Karpas-422 (cell line): ENCODE measurements around the gene RNF217. TPM values are rescaled to one million over a fixed set of nuclear protein-coding genes. Genes with fewer than 3 reads are reported as not detected.

Source experiments
- DNase-seq: peaks from one replicate; pipeline ENCODE4 v3.0.0-alpha.2; 2015
- H2AFZ ChIP-seq: fragments of 200-600 bp; sonication (generic); 2 replicates; pipeline ENCODE4 v1.6.1; 2014; ENCODE audit warnings: antibody characterized with exemption, low read length, mixed read lengths
- H3K27ac ChIP-seq: fragments of 200-600 bp; sonication (generic); 2 replicates; pipeline ENCODE4 v1.5.1; 2014; ENCODE audit warnings: mild to moderate bottlenecking, low read length, moderate library complexity
- H3K27me3 ChIP-seq: fragments of 200-600 bp; sonication (generic); 2 replicates; pipeline ENCODE4 v1.6.1; 2014; ENCODE audit warnings: low read length, mixed read lengths
- H3K36me3 ChIP-seq: fragments of 200-600 bp; sonication (generic); 2 replicates; pipeline ENCODE4 v1.6.1; 2014; ENCODE audit warnings: low read length, mixed read lengths; ENCODE audit not compliant: insufficient read depth
- H3K4me1 ChIP-seq: fragments of 200-600 bp; sonication (generic); 2 replicates; pipeline ENCODE4 v1.6.1; 2014; ENCODE audit warnings: mild to moderate bottlenecking, low read length, mixed read lengths
- H3K4me2 ChIP-seq: fragments of 200-600 bp; sonication (generic); 2 replicates; pipeline ENCODE4 v1.6.1; 2014; ENCODE audit warnings: low read length, low read depth, mild to moderate bottlenecking; ENCODE audit not compliant: poor library complexity, severe bottlenecking
- H3K4me3 ChIP-seq: fragments of 200-600 bp; sonication (generic); 2 replicates; pipeline ENCODE4 v1.5.1; 2014; ENCODE audit warnings: mild to moderate bottlenecking, antibody characterized with exemption, low read length, mixed read lengths
- H3K79me2 ChIP-seq: fragments of 200-600 bp; sonication (generic); 2 replicates; pipeline ENCODE4 v1.6.1; 2014; ENCODE audit warnings: mild to moderate bottlenecking, low read length, mixed read lengths
- H3K9ac ChIP-seq: fragments of 200-600 bp; sonication (generic); 2 replicates; pipeline ENCODE4 v1.6.0; 2014; ENCODE audit warnings: low read length
- H3K9me2 ChIP-seq: fragments of 200-600 bp; sonication (generic), shearing (Covaris generic); replicated peaks from 2 replicates; pipeline ENCODE4 v1.6.0; 2014; ENCODE audit warnings: mild to moderate bottlenecking, low read length, moderate library complexity; ENCODE audit not compliant: insufficient read depth
- H3K9me3 ChIP-seq: fragments of 300-700, 200-600 bp; sonication (generic); 2 replicates; pipeline ENCODE4 v1.6.1; 2014; ENCODE audit warnings: low read length, mixed read lengths
- H4K20me1 ChIP-seq: fragments of 200-600 bp; sonication (generic); 2 replicates; pipeline ENCODE4 v1.6.1; 2014; ENCODE audit warnings: mild to moderate bottlenecking, antibody characterized with exemption, low read length, low read depth; ENCODE audit not compliant: insufficient read depth
- total RNA-seq: library from RNA; depleted of rRNA; stranded (reverse); fragments of >200 nt; shearing (Covaris generic); gene quantifications from 2 replicates; pipeline ENCODE4 v1.2.3, GENCODE V29; 2014; ENCODE audit warnings: low replicate concordance

RNF217 gene
- total RNA-seq, 1 experiment from 2014 or later = not detected

- no peaks in the 10 kb centered on the region for H4K20me1 ChIP-seq
- no peak overlapping the region for H3K9ac ChIP-seq
- H3K9me3 ChIP-seq = peaks cover 14% of the 10 kb centered on the region
- no peaks in the 10 kb centered on the region for H3K4me1 ChIP-seq
- no peak overlapping the region for H3K4me2 ChIP-seq
- no peaks in the 10 kb centered on the region for H3K79me2 ChIP-seq
- no peaks in the 10 kb centered on the region for H3K27me3 ChIP-seq
- no peak overlapping the region for H2AFZ ChIP-seq
- no peak overlapping the region for H3K27ac ChIP-seq
- no peak for DNase-seq
- H3K9me2 ChIP-seq = no peaks in the 10 kb centered on the region
- H3K36me3 ChIP-seq = no peaks in the 10 kb centered on the region
- no peak overlapping the region for H3K4me3 ChIP-seq
These were observed 149.2 kb downstream of the RNF217 start for GRCh38 chr6:125111219-125111983.

- Histone ChIP-seq H3K79me2 (no peaks in the 10 kb centered on the region), H3K4me1 (no peaks in the 10 kb centered on the region), H3K4me3 (no peak overlapping the region), H3K27me3 (no peaks in the 10 kb centered on the region), H3K36me3 (no peaks in the 10 kb centered on the region), H3K27ac (no peak overlapping the region), H3K4me2 (no peak overlapping the region), H2AFZ (no peak overlapping the region), H3K9me3 (peaks cover 14% of the 10 kb centered on the region), H3K9ac (no peak overlapping the region), H4K20me1 (no peaks in the 10 kb centered on the region), H3K9me2 (no peaks in the 10 kb centered on the region)
- DNase-seq = no peak
These were observed 150.7 kb downstream of the RNF217 start for GRCh38 chr6:125112934-125113333.

- H2AFZ ChIP-seq = no peak overlapping the region
- H3K27ac ChIP-seq = no peak overlapping the region
- no peaks in the 10 kb centered on the region for H3K9me2 ChIP-seq
- no peaks in the 10 kb centered on the region for H3K79me2 ChIP-seq
- no peaks in the 10 kb centered on the region for H3K4me1 ChIP-seq
- no peaks in the 10 kb centered on the region for H3K27me3 ChIP-seq
- no peak overlapping the region for H3K4me3 ChIP-seq
- peaks cover 14% of the 10 kb centered on the region for H3K9me3 ChIP-seq
- no peaks in the 10 kb centered on the region for H4K20me1 ChIP-seq
- H3K36me3 ChIP-seq = no peaks in the 10 kb centered on the region
- H3K9ac ChIP-seq = no peak overlapping the region
- DNase-seq = peak; percentile 78
- no peak overlapping the region for H3K4me2 ChIP-seq
These were observed 152.1 kb downstream of the RNF217 start for GRCh38 chr6:125114248-125114858.

GRCh38 chr6:125116170-125116569 is 153.9 kb downstream of the RNF217 start:
- Histone ChIP-seq H3K36me3 (no peaks in the 10 kb centered on the region), H3K4me3 (no peak overlapping the region), H4K20me1 (no peaks in the 10 kb centered on the region), H3K9ac (no peak overlapping the region), H3K9me2 (no peaks in the 10 kb centered on the region), H3K27me3 (no peaks in the 10 kb centered on the region), H3K79me2 (no peaks in the 10 kb centered on the region), H2AFZ (no peak overlapping the region), H3K27ac (no peak overlapping the region), H3K4me1 (no peaks in the 10 kb centered on the region), H3K4me2 (no peak overlapping the region), H3K9me3 (peaks cover 7% of the 10 kb centered on the region; the same call in 1 of the 2 replicates)
- no peak for DNase-seq

GRCh38 chr6:125116710-125117109 is 154.5 kb downstream of the RNF217 start:
- no peak overlapping the region for H3K27ac ChIP-seq
- H3K36me3 ChIP-seq = no peaks in the 10 kb centered on the region
- H3K79me2 ChIP-seq = no peaks in the 10 kb centered on the region
- H3K4me1 ChIP-seq = no peaks in the 10 kb centered on the region
- H3K4me2 ChIP-seq = no peak overlapping the region
- no peak overlapping the region for H3K4me3 ChIP-seq
- no peak overlapping the region for H2AFZ ChIP-seq
- DNase-seq = no peak
- peaks cover 3% of the 10 kb centered on the region; the same call in 1 of the 2 replicates for H3K9me3 ChIP-seq
- H3K9me2 ChIP-seq = no peaks in the 10 kb centered on the region
- no peak overlapping the region for H3K9ac ChIP-seq
- H4K20me1 ChIP-seq = no peaks in the 10 kb centered on the region
- no peaks in the 10 kb centered on the region for H3K27me3 ChIP-seq

GRCh38 chr6:125117818-125118217 is 155.6 kb downstream of the RNF217 start:
- Histone ChIP-seq H3K9me2 (no peaks in the 10 kb centered on the region), H3K9ac (no peak overlapping the region), H3K4me3 (no peak overlapping the region), H2AFZ (no peak overlapping the region), H3K79me2 (no peaks in the 10 kb centered on the region), H3K9me3 (no peaks in the 10 kb centered on the region), H3K36me3 (no peaks in the 10 kb centered on the region), H3K27me3 (no peaks in the 10 kb centered on the region), H3K4me1 (no peaks in the 10 kb centered on the region), H3K27ac (no peak overlapping the region), H4K20me1 (no peaks in the 10 kb centered on the region), H3K4me2 (no peak overlapping the region)
- DNase-seq = no peak

GRCh38 chr6:125120054-125120590 is 157.9 kb downstream of the RNF217 start:
- Histone ChIP-seq H3K4me3 (no peak overlapping the region), H2AFZ (no peak overlapping the region)
- DNase-seq = no peak

GRCh38 chr6:125121894-125122293 is 159.7 kb downstream of the RNF217 start:
- Histone ChIP-seq H2AFZ (no peak overlapping the region), H3K36me3 (no peaks in the 10 kb centered on the region), H3K4me2 (no peak overlapping the region), H3K9me2 (no peaks in the 10 kb centered on the region), H3K9me3 (no peaks in the 10 kb centered on the region), H3K9ac (no peak overlapping the region), H3K27me3 (no peaks in the 10 kb centered on the region), H3K4me1 (no peaks in the 10 kb centered on the region), H3K79me2 (no peaks in the 10 kb centered on the region), H3K27ac (no peak overlapping the region), H4K20me1 (no peaks in the 10 kb centered on the region), H3K4me3 (no peak overlapping the region)
- DNase-seq = no peak

More at GRCh38 chr6:125120054-125120590, 157.9 kb downstream of the RNF217 start:
- Histone ChIP-seq H3K36me3 (no peaks in the 10 kb centered on the region), H3K27ac (no peak overlapping the region), H3K9me3 (no peaks in the 10 kb centered on the region), H3K9ac (no peak overlapping the region), H3K27me3 (no peaks in the 10 kb centered on the region), H3K79me2 (no peaks in the 10 kb centered on the region), H3K4me1 (no peaks in the 10 kb centered on the region), H4K20me1 (no peaks in the 10 kb centered on the region), H3K9me2 (no peaks in the 10 kb centered on the region), H3K4me2 (no peak overlapping the region)
